Activated CD4-positive, alpha-beta T cell treated with anti-CD3 and anti-CD28 coated beads, Interleukin-2, amount 50 U/mL, for 4 hours (primary cell): ENCODE data around the gene CGAS.
"Not testable (repeated sequence)": the region's sequence is repeated elsewhere in the genome, so short reads cannot be mapped to it uniquely, and the experiment has no call there.

Source experiments
- DNase-seq, 2 experiments: peaks; one replicate each; pipeline ENCODE4 v3.0.0-alpha.2; 2020

Gene CGAS

GRCh38 chr6:73394577-73395354 is 57.3 kb downstream of the CGAS start, which contains the start of gene DDX43:
DDX43 (plus strand) TSS chr6:73394828; CDS start chr6:73394906, 78 bp downstream.
- DNase-seq = peak; percentile 9 to 21

- no peak for DNase-seq
These were observed 58.8 kb downstream of the CGAS start for GRCh38 chr6:73393278-73393677.

GRCh38 chr6:73392188-73392587 is 59.9 kb downstream of the CGAS start:
- not testable (repeated sequence) for DNase-seq

GRCh38 chr6:73391675-73392074 is 60.4 kb downstream of the CGAS start:
- no peak for DNase-seq

- no peak for DNase-seq
These were observed 62.2 kb downstream of the CGAS start for GRCh38 chr6:73389854-73390253.

GRCh38 chr6:73388800-73389512 is 63.1 kb downstream of the CGAS start:
- DNase-seq = peak; percentile 29 to 37

- no peak for DNase-seq
These were observed 63.7 kb downstream of the CGAS start for GRCh38 chr6:73388433-73388799.

- DNase-seq = no peak
These were observed 69.5 kb downstream of the CGAS start for GRCh38 chr6:73382462-73383113.

- not testable (repeated sequence) for DNase-seq
These were observed 70.6 kb downstream of the CGAS start for GRCh38 chr6:73381531-73381930.

- DNase-seq = no peak
These were observed 74.9 kb downstream of the CGAS start for GRCh38 chr6:73377225-73377624.

- no peak for DNase-seq
These were observed 76.9 kb downstream of the CGAS start for GRCh38 chr6:73375216-73375615.
